ENCODE data around the gene ZFP36L2. TPM values are rescaled to one million over a fixed set of nuclear protein-coding genes. Genes with fewer than 3 reads are reported as not detected.

ZFP36L2 gene
- total RNA-seq, 4 donors from 2014 or later = 90.0 to 141 (median 116) TPM

DNA sequence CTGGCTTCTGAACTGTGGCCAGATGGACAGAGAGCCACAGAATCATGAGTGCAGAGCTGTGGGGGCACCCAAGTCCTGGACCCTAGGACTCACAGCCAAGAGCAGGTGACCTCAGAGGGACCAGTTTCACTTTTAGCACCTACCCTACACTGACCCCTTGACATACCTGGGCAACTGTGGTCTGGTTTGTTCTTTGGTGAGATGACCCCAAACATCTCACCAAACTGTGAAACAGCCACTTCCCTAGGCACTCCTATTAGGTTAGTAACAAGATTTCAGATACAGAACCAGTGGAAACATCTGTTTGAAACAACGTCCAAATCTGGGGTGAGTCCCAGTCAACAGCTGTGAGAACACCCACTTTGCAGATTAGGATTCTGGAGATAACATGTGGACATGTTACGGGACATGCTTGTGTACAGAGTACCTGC, 1.9 kb upstream of the ZFP36L2 start:
- Histone ChIP-seq H3K4me1 (peaks cover 0 to 28% (median 21%) of the 10 kb centered on the region in 4 donors), H3K27ac (peak overlapping the region; percentile 99 to 100 (median 100)), H3K27me3 (no peaks in the 10 kb centered on the region), H3K9me3 (no peaks in the 10 kb centered on the region), H3K4me3 (peak overlapping the region in 1 of 4 donors; percentile 94), H3K36me3 (peaks cover 10 to 48% (median 19%) of the 10 kb centered on the region in 3 donors)
- TF ChIP-seq, protein P1, sequence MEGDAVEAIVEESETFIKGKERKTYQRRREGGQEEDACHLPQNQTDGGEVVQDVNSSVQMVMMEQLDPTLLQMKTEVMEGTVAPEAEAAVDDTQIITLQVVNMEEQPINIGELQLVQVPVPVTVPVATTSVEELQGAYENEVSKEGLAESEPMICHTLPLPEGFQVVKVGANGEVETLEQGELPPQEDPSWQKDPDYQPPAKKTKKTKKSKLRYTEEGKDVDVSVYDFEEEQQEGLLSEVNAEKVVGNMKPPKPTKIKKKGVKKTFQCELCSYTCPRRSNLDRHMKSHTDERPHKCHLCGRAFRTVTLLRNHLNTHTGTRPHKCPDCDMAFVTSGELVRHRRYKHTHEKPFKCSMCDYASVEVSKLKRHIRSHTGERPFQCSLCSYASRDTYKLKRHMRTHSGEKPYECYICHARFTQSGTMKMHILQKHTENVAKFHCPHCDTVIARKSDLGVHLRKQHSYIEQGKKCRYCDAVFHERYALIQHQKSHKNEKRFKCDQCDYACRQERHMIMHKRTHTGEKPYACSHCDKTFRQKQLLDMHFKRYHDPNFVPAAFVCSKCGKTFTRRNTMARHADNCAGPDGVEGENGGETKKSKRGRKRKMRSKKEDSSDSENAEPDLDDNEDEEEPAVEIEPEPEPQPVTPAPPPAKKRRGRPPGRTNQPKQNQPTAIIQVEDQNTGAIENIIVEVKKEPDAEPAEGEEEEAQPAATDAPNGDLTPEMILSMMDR (IDR thresholded peaks at IDR 0.05) = no peak
- TF ChIP-seq EP300 (IDR thresholded peaks at IDR 0.05) = no peak
- no peak for TF ChIP-seq POLR2A (IDR thresholded peaks at IDR 0.05)
- DNase-seq (ENCODE audit: low spot score in 2 of 2) = no peak
- WGBS, 2 donors = 34 to 39% methylated on average over 2 of the region's 2 CpGs

DNA sequence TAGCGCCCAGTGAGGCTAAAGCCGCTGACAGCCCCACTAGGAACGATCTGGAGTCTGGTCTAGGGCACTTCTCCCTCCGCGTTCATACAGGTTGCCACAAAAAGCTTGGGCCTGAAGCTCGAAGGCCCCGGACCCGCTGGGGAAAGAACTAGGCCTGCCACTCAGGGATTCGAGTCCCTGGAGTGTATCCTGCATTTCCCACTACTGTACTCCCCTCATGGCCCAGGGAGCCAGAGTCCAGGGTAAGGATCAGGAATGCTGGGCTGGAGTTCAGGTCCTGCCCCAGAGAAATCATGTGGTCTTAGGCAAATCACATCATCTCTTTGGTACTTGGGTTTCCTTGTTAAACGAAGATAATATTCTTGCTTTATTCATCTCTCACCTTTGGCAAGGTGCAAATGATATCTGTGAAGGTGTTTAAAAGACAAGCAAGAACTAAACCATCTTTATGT, 1.4 kb upstream of the ZFP36L2 start:
- 1 to 6% methylated on average over 7 to 8 of the region's 10 CpGs for WGBS, 2 donors
- DNase-seq (ENCODE audit: low spot score in 2 of 2) = no peak

GRCh38 chr2:43226955-43227829, 786 bp upstream of the ZFP36L2 start:
- WGBS, 2 donors = 0 to 2% methylated on average over 14 to 29 of the region's 77 CpGs
- Histone ChIP-seq H3K27ac (peak overlapping the region; percentile 99 to 100 (median 100)), H3K27me3 (no peaks in the 10 kb centered on the region), H3K9me3 (no peaks in the 10 kb centered on the region), H3K4me1 (peaks cover 0 to 34% (median 28%) of the 10 kb centered on the region in 4 donors), H3K4me3 (peak overlapping the region; percentile 61 to 96 (median 92)), H3K36me3 (peaks cover 10 to 50% (median 19%) of the 10 kb centered on the region in 3 donors)
- peak; percentile 91 for DNase-seq (ENCODE audit: low spot score in 2 of 2)
- TF ChIP-seq EP300 (IDR thresholded peaks at IDR 0.05) (peak; percentile 70 to 80), POLR2A (IDR thresholded peaks at IDR 0.05) (peak in 1 of 2 donors; percentile 55)
- TF ChIP-seq, protein P1 (IDR thresholded peaks at IDR 0.05) = peak in 4 of 5 experiments; percentile 39 to 75 (median 56)

More for the DNA sequence above, 1.4 kb upstream of the ZFP36L2 start:
- Histone ChIP-seq H3K4me3 (peak overlapping the region; percentile 61 to 96 (median 92)), H3K9me3 (no peaks in the 10 kb centered on the region), H3K36me3 (peaks cover 10 to 53% (median 19%) of the 10 kb centered on the region in 3 donors), H3K4me1 (peaks cover 0 to 30% (median 23%) of the 10 kb centered on the region in 4 donors), H3K27me3 (no peaks in the 10 kb centered on the region), H3K27ac (peak overlapping the region; percentile 99 to 100 (median 100))
- TF ChIP-seq, protein P1 (IDR thresholded peaks at IDR 0.05) = peak in 2 of 5 experiments; percentile 8 to 43
- TF ChIP-seq EP300 (IDR thresholded peaks at IDR 0.05) = no peak
- no peak for TF ChIP-seq POLR2A (IDR thresholded peaks at IDR 0.05)

DNA sequence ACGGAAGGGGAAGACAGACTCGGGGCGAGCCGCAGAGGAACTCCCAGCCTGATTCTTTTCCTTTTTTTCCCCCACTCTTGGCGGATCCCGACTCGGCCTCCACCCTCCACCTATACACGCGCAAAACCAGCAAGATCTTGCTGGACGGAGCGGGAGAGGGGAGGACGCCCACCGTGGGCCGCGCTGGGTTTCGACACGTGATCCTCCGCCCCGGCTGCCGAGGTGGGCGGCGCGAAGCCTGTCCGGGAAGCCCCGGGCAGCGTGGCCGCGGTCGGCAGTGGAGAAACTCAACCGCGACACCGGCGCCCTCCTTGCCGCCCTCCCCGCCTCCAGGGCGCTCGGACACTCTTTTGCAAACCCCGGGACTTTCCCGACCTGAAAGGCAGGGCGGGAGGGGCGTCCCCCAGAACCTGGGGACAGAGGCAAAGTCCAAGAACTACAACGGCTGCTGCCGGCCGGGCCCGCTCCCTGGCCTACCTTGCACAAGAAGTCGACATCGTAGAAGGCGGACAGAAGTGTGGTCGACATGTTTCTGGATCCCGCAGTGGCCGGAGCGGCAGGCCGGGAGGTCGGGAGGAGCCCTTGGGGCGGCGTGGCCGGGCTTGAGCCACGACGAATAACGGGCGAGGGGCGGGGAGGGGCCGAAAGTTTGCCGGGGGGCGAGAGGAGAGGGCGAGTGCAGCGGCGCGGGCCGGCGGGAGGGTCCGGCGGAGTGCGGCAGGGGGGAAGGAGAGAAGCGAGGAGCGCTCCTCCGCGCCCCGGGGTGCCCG, 433 bp downstream of the ZFP36L2 start:
- no peaks in the 10 kb centered on the region for H3K27me3 ChIP-seq
- DNase-seq (ENCODE audit: low spot score in 2 of 2) = peak; percentile 43 to 50
- WGBS, 2 donors = 0% methylated on average over 41 to 63 of the region's 80 CpGs
- no peaks in the 10 kb centered on the region for H3K9me3 ChIP-seq
- H3K4me3 ChIP-seq = peak overlapping the region; percentile 61 to 99 (median 95)
- H3K36me3 ChIP-seq = peaks cover 10 to 42% (median 19%) of the 10 kb centered on the region in 3 donors
- peak in 1 of 2 donors; percentile 78 for TF ChIP-seq EP300 (IDR thresholded peaks at IDR 0.05)
- no peak for TF ChIP-seq POLR2A (IDR thresholded peaks at IDR 0.05)
- peak overlapping the region; percentile 88 to 100 (median 100) for H3K27ac ChIP-seq
- peaks cover 0 to 46% (median 38%) of the 10 kb centered on the region in 4 donors for H3K4me1 ChIP-seq

GRCh38 chr2:43225093-43225787, 1.2 kb downstream of the ZFP36L2 start:
- peak overlapping the region; percentile 61 to 99 (median 95) for H3K4me3 ChIP-seq
- peak overlapping the region; percentile 88 to 100 (median 100) for H3K27ac ChIP-seq
- WGBS, 2 donors = 0% methylated on average over 21 to 41 of the region's 74 CpGs
- H3K9me3 ChIP-seq = no peaks in the 10 kb centered on the region
- H3K36me3 ChIP-seq = peaks cover 10 to 35% (median 19%) of the 10 kb centered on the region in 3 donors
- peak; percentile 36 to 50 for DNase-seq (ENCODE audit: low spot score in 2 of 2)
- H3K27me3 ChIP-seq = no peaks in the 10 kb centered on the region
- peak in 1 of 2 donors; percentile 1 for TF ChIP-seq POLR2A (IDR thresholded peaks at IDR 0.05)
- TF ChIP-seq, protein P1 (IDR thresholded peaks at IDR 0.05) = peak in 1 of 5 experiments; percentile 3
- TF ChIP-seq EP300 (IDR thresholded peaks at IDR 0.05) = peak in 1 of 2 donors; percentile 74
- peaks cover 0 to 53% (median 45%) of the 10 kb centered on the region in 4 donors for H3K4me1 ChIP-seq

Measured in tibial nerve (tissue), 4 donors.